HG03460 (cell line): ENCODE results near the gene BCL7A.

Experiments
- ATAC-seq: cut with Tn5 transposase; IDR thresholded peaks from one replicate; pipeline ENCODE4 v1.9.1; 2021; ENCODE audit not compliant: unreplicated experiment

Gene BCL7A

DNA sequence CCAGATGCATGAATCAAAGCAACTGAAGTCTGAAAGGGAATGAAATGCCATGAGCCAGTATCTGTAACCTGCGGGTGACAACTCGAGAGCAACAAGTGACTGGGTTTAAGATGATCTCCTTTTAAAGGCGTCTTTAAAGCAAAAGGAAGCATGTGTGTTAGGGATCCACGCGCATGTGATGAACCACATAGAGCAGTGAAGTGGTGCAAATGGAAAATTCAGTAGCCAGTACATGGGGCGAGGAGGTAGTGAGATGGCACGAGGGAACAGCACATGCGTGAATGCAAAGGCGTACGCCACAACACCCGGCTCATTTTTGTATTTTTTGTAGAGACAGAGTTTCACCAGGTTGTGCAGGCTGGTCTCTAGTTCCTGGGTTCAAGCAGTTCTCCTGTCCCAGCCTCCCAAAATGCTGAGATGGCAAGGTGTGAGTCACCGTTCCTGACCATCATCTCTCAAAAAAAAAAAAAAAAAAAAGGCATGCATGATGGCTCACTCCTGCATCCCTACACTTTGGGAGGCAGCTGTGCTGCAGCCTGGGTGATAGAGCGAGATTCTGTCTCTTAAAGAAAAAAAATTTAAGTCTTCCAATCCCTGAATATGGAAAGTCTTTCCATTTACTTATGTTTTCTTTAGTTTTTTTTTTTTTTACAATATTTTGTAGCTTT lies 24.6 kb upstream of the BCL7A start:
- ATAC-seq: no peak

DNA sequence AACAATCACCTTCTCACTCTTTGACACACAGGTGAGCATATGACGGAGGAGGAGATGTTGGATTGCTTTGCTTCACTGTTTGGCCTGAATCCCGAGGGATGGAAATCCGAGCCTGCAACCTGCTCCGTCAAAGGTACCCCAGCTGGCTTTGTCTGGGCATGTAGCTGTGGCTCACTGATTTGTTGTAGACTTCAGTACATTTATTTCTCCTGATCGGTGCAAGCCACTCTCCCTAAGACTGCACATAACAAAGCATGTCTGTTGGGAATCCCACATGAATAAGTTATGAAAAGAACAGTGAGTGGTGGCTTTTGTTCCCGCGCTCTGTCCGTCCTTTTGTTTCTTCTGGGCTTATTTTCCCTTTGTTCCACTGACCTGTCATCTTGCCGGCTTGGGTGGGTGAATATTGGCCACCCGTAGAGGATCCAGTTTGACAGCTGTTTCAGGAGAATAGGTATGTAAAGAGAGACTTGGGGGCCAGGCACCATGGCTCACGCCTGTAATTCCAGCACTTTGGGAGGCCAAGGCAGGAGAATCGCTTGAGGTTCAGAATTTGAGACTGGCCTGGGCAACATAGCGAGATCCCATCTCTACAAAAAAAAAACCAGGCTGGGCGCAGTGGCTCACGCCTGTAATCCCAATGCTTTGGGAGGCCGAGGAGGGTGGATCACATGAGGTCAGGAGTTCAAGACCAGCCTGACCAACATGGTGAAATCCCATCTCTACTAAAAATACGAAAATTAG lies 20.0 kb upstream of the BCL7A start:
- ATAC-seq: no peak

GRCh38 chr12:122003651-122004611 lies 17.8 kb upstream of the BCL7A start:
- no peak for ATAC-seq

- ATAC-seq: no peak
Measured at GRCh38 chr12:122004633-122005071, 17.0 kb upstream of the BCL7A start.

DNA sequence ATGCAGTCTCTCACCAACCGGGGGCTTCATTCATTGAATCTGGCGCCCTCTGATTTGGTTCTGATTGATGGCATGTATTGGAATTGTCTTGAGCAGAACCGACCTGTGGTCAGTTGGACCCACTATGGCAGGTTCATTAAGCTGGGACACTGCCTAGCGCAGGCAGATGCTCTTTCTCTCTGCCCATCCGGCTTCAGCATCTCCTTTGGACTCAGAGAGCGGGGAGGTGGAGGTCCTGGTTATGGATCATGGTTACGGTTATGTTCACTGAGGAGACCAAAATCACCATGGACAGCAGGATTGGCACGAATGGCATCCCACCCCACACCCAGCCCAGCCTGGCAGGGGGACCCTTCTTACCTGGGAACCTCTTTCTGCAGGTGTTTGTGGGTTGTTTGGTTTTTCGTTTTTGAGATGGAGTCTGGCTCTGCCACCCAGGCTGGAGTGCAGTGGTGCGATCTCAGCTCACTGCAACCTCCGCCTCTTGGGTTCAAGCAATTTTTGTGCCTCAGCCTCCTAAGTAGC lies 16.4 kb upstream of the BCL7A start:
- ATAC-seq: no peak

DNA sequence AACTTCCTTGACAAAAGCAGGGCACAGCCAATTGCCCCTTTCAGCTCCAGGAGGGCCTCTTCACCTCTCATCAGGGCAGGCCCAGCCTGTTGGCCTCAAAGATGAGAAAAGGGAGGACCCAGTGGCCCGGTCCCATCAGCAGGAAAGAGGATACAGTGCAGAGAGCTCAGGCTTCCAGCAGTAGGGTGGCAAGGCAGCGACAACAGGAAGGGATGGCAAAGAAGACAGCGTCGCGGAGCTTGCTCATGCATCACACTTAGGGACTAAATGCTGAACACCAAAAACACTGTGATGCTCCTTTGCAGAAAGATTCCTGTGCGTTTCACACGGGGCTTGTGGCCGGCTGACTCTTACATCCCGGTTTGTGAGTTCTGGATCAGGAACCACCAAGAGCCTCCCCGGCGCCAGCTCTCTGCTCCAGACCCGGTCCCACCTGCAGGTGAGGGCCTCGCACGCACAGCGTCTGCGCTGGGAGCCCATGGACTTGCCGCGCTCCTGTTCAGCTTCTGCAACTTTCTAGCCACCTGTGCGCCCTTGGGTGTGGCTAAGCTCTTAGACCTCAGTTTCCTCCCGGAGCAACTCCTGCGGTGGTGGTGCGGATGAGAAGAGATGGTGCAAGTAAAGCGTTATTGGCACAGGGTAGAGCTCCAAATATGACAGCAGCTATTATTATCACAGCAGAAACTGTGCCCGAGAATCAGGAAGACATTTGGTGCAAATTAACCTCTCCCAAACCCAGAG lies 15.3 kb upstream of the BCL7A start:
- no peak for ATAC-seq

DNA sequence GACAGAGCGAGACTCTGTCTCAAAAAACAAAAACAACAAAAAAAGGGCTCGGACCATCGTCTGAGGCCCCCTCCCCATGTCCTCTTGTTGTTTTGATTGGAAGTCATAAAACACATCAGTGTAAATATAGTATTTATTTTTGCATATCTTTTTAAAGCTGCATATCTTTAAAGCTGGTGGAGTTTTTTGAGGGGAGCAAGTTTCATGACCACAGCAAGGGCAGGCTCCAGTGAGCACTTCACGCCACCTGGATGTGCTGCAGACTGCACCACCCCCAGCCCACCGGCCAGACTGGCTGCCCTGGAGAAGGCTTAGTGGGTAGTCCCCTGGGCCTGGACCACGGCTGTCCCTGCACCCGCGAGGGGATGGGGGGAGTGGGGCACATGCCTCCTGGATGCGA lies 11.9 kb upstream of the BCL7A start:
- ATAC-seq: no peak

- no peak for ATAC-seq
Measured at GRCh38 chr12:122012184-122012583, 9.5 kb upstream of the BCL7A start.

DNA sequence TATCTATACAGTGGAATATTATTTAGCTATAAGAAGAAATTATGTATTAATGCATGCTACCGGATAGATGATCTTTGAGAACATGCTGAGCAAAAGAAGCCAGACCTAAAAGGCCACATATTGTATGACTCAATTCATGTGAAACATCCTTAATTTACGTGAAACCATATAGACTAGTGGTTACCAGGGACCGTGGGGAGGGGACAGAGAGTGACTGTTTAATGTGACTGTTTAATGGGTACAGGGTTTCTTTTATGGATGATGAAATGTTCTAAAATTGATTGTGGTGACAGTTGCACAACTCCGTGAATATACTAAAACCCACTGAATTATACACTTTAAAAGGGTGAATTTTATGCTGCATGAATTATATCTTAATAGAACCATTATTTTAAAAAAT lies 8.5 kb upstream of the BCL7A start:
- ATAC-seq: no peak

DNA sequence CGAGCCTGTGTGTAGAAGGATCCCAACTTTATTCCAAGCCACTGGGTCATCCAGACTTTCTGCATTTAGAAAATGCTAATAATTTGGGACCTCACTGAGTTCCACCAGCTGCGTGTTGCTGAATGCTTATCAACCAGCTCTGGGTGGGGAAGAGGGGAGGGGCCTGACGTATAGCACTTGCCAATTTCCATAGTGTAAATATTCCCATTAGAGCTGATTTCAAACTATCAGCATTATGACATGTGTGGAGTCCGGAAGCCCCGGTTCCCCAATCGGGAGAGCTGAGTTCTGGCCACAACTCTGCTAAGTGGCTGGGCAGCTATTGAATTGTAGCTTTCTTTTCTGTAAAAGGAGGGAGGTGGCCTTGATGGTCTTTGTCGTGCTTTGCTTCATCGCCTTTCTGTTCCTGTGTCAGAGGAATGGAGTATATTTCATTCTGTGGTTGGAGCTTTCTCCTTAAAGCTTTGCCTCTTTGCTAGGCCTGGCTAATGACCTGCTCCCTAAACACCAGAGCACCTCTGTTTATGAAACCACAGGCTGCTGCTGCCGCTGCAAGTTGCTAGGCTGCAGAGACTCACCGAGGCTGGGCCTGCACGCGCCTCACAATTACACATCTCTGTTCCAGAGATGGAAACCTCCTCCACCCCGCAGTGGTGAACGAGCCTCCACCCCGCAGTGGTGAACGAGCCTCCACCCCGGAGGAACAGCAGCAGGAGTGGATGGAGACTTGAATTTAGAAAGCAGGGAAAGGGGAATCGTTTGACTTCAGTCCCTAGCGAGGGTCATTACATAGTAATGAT lies 7.7 kb upstream of the BCL7A start:
- ATAC-seq: no peak

GRCh38 chr12:122014781-122015180 lies 6.9 kb upstream of the BCL7A start:
- no peak for ATAC-seq

GRCh38 chr12:122018457-122018856 lies 3.2 kb upstream of the BCL7A start:
- no peak for ATAC-seq

- ATAC-seq: no peak
Measured at GRCh38 chr12:122018937-122019336, 2.7 kb upstream of the BCL7A start.

GRCh38 chr12:122020795-122021192 lies 890 bp upstream of the BCL7A start:
- no peak for ATAC-seq

- ATAC-seq: no peak
Measured at GRCh38 chr12:122021193-122021821, 377 bp upstream of the BCL7A start.

DNA sequence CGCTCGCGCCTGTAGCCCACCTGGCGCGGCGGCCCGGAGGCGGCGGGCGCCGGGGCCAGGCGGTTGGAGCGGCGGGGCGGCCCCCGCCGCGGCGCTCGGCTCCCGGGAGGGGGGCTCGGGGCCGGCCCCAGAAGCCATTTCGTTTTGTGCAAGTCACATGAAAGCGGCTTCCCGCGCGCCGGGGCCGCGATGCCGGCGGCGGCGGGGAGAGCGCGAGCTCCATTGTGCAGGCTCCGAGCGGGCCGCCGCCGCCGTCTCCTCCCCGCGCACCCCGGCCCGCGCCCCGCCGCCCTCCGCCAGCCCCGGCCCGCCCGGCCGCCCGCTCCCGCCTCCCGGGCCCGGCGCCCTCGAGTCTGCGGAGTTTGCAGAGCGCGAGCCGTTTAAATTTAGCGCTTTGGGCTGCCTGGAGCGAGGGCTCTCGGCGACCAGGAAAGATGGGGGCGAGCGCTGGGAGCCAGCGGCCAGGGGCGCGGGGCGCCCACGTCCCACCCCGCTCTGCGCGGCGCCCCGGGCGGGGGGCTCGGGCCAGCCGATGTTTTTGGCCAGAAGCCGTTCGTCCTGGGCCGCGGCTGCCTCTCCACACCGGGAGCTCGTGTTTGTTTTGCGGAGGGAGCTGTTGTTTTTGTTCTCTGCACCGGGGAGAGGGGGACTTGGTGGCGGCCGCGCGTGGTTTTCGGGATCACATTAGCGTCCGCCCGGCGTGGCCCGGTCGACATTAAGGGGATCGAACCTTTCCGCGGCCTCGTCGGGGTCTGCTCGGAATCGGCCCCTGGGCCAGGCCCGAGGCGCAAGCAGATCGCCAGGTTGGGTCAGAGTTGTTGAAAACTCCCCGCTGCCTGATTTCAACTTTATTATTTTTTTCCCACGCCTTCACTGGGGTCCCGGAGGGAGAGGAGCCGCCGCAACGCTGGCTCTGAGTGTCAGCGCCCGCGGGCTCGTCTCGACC lies 982 bp downstream of the BCL7A start:
- ATAC-seq: no peak

DNA sequence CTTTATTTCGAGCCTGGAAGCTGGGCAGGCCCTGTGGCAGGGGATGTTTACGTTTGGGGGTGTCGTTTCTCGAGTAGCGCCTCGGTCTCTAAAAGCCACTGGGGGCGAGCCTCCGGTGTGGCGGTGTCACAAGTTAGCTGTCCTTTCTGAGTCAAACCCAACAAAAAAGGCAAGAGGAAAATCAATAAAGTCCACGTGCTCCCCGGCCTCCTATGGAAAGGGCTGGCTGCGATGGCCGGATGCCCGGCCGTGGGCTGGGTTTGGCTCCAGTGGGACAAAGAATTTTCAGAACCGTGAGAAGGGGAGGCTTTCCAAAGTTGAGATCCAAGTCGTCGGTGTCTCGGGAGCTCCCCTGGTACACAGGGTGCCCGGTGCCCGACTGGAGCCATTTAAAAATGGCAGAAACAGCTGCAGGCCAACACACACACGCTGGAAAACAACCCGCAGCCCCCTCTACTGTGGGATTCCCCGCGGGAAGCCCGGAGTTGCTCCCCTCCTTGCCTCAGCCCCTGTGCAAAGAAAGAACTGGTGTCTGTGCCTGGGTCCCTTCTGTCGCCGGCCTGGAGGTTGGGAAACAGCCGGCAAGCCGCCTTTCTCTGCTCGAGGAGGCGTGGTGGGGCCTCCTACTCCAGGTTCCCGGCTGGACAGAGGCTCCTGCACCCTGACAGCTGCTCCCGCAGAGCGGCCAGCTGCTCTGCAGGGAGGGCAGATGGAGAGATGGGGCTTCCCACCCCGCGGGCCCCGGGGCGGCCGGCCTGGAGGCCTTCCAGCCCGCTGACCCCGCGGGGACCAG lies 1.9 kb downstream of the BCL7A start:
- ATAC-seq: no peak
